Astrocyte (in vitro differentiated cells and primary cell): ENCODE data around the gene NAV2.

ENCODE experiments used
- CTCF ChIP-seq: IDR thresholded peaks from 2 replicates; pipeline ENCODE4 v1.5.1; 2011; ENCODE audit warnings: low read depth, mild to moderate bottlenecking, inconsistent platforms, low read length, moderate library complexity; ENCODE audit not compliant: insufficient read depth
- EZH2 ChIP-seq: IDR thresholded peaks from 2 replicates; pipeline ENCODE4 v1.6.1; 2012; ENCODE audit warnings: mild to moderate bottlenecking, low read length, inconsistent platforms; ENCODE audit not compliant: insufficient read depth

GRCh38 chr11:19691815-19692500 is 20.7 kb upstream of the NAV2 start:
- TF ChIP-seq CTCF: no peak
- no peak for TF ChIP-seq EZH2
